Omental fat pad (tissue), 4 donors: ENCODE results near the gene PTPRC. TPM values are rescaled to one million over a fixed set of nuclear protein-coding genes. Genes with fewer than 3 reads are reported as not detected.
"Not testable (repeated sequence)": the region's sequence is repeated elsewhere in the genome, so short reads cannot be mapped to it uniquely, and the experiment has no call there.

Source experiments
- ATAC-seq: fragments of 150-250 bp; one replicate; pipeline ENCODE4 v1.9.1; 2016; ENCODE audit warnings: mild to moderate bottlenecking, moderate library complexity; ENCODE audit not compliant: low FRiP score
- DNase-seq: peaks from one replicate; pipeline ENCODE4 v3.0.0-alpha.2; 2019; ENCODE audit warnings: low spot score
- CTCF ChIP-seq, 3 donors: fragments of 450-650 bp; IDR thresholded peaks; one replicate each; pipeline ENCODE4 v1.5.1; 2016 to 2017; ENCODE audit warnings: antibody characterized with exemption in 3 of 3, mild to moderate bottlenecking in 3 of 3, moderate library complexity in 2 of 3
- total RNA-seq, 4 donors: library from RNA; depleted of rRNA; stranded (reverse); fragments of >200 nt; gene quantifications; one replicate each; pipeline ENCODE4 v1.1.0, GENCODE V29; 2016

The PTPRC gene
- total RNA-seq, 4 donors from 2014 or later: 36.5 to 127 (median 67.1) TPM

- no peak for ATAC-seq
- DNase-seq: no peak
- no peak for TF ChIP-seq CTCF (IDR thresholded peaks at IDR 0.05)
Observed at GRCh38 chr1:198600906-198601305, 37.9 kb upstream of the PTPRC start.

- not testable (repeated sequence) for DNase-seq, ATAC-seq
Observed at GRCh38 chr1:198601310-198601709, 37.5 kb upstream of the PTPRC start.

- ATAC-seq (no peak), DNase-seq (no peak)
- TF ChIP-seq CTCF (IDR thresholded peaks at IDR 0.05): no peak
Observed at GRCh38 chr1:198601936-198602889, 36.6 kb upstream of the PTPRC start.

- no peak for DNase-seq
- no peak for TF ChIP-seq CTCF (IDR thresholded peaks at IDR 0.05)
- no peak for ATAC-seq
Observed at GRCh38 chr1:198604975-198605374, 33.9 kb upstream of the PTPRC start.

- ATAC-seq: no peak
Observed at GRCh38 chr1:198605406-198605805, 33.4 kb upstream of the PTPRC start.

GRCh38 chr1:198606020-198606438, 32.8 kb upstream of the PTPRC start:
- TF ChIP-seq CTCF (IDR thresholded peaks at IDR 0.05): no peak
- DNase-seq (no peak), ATAC-seq (no peak)

More at GRCh38 chr1:198605406-198605805, 33.4 kb upstream of the PTPRC start:
- no peak for DNase-seq
- TF ChIP-seq CTCF (IDR thresholded peaks at IDR 0.05): no peak

GRCh38 chr1:198607714-198608113, 31.1 kb upstream of the PTPRC start:
- no peak for ATAC-seq
- no peak for DNase-seq
- no peak for TF ChIP-seq CTCF (IDR thresholded peaks at IDR 0.05)
